ENCODE measurements around the gene HS3ST5. TPM values are rescaled to one million over a fixed set of nuclear protein-coding genes. Genes with fewer than 3 reads are reported as not detected.

The HS3ST5 gene
- total RNA-seq, 2 experiments from 2014 or later = not detected

DNA sequence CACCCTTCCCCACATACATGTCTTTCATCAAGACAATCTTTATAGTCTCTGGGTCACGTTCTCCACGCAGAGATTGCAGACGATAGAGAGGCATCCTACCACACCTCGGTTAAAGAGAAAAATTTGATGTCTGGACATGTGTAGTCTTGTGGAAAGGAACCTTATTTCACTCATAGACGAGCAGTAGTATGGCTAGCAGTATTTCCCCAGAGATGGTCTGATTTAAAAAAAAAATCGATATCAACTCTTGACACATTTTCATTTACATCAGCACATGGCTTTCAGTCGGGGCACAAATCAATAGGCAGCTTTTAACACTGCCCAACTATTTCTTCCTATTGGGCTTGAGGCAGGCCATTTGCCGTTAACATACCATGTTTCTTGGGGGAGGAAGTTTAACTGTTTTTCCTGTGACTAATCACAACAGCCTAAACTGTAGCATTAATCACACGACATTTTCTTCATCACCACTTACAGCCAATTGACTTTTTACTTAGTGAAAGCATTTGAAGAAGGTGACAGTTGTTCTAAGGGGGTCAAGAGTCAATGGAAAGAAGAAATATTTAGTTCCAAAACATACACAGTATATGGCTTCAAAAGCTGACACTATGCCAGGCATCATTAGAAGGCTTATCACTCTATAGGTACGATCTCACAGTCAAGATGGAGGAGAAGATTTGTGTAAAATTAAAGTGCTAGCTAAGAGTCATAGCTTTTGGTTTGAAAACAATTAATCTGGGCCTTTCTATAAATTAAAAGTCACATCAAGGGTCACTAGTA is 242.4 kb downstream of the HS3ST5 start:
- Mint-ChIP-seq H3K9me3 (no peaks in the 10 kb centered on the region), H3K27me3 (peaks cover 12% of the 10 kb centered on the region), H3K4me3 (no peak overlapping the region), H3K4me1 (ENCODE audit: low read depth) (no peaks in the 10 kb centered on the region), H3K27ac (no peak overlapping the region), H3K36me3 (ENCODE audit: low read depth) (no peaks in the 10 kb centered on the region)
- TF ChIP-seq, protein P1, sequence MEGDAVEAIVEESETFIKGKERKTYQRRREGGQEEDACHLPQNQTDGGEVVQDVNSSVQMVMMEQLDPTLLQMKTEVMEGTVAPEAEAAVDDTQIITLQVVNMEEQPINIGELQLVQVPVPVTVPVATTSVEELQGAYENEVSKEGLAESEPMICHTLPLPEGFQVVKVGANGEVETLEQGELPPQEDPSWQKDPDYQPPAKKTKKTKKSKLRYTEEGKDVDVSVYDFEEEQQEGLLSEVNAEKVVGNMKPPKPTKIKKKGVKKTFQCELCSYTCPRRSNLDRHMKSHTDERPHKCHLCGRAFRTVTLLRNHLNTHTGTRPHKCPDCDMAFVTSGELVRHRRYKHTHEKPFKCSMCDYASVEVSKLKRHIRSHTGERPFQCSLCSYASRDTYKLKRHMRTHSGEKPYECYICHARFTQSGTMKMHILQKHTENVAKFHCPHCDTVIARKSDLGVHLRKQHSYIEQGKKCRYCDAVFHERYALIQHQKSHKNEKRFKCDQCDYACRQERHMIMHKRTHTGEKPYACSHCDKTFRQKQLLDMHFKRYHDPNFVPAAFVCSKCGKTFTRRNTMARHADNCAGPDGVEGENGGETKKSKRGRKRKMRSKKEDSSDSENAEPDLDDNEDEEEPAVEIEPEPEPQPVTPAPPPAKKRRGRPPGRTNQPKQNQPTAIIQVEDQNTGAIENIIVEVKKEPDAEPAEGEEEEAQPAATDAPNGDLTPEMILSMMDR (IDR thresholded peaks at IDR 0.05) = no peak
- POLR2A ChIA-PET = no interaction called here
- DNase-seq = no peak
- intact Hi-C loops (cut with micrococcal nuclease) = no loop called here
- CTCF ChIA-PET = interaction anchor here (2.0 kb wide), 1 partner anchor 8 kb away, joined by 14 read pairs; no protein-coding TSS in a partner anchor
- no peak for ATAC-seq

DNA sequence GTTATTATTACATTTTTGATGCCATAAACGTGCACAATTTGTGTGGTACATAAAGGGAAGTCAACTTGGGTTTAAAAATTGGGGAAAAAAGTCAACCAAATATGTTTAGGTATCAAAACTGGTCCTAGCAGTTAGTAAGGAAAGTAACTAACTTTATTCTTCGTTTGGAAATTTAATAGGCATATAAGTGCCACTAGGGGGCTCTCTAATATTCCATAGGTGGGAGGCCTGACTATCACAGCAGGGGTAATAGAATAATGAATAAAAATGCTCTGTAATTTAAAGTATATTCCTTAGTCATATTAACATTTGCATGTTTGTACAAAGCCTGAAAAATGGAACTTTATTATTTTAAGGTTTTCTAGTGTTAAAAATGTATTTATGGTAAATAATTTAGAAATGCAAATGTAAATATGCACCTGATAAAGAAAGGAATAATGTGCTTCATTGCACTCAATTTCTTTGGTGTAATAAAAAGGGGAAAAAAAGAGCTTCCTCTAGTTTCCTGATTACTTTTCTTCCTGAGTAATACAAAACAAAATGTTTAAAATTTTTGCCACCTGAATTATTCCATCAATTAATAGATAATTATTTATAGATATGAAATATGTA is 246.2 kb downstream of the HS3ST5 start:
- ATAC-seq (no peak), DNase-seq (no peak)
- peaks cover 8% of the 10 kb centered on the region for H3K27me3 Mint-ChIP-seq

DNA sequence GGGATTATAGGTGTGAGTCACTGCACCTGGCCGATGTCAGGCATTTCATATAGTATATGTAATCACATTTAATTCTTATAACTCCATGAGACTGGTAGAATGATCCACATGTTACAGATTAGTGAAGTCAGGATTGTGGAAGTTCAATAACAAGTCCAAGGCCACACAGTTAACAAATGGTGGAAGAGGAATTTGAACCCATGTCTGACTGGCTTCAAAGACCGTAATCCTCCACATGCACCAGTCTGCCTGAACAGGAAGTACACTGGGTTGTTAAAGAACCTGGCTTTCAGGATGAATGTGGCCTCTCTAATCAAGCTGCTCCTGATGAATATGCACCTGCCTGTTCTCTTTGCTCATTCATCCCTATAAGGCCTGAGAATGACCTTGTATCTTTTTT is 249.9 kb downstream of the HS3ST5 start:
- intact Hi-C loops (cut with micrococcal nuclease) = loop anchor here (10.0 kb wide), 1 partner anchor 202 kb away; no protein-coding TSS in a partner anchor

More for the DNA sequence above, 246.2 kb downstream of the HS3ST5 start:
- TF ChIP-seq, protein P1 (IDR thresholded peaks at IDR 0.05) = peak; percentile 89
- Mint-ChIP-seq H3K36me3 (ENCODE audit: low read depth) (no peaks in the 10 kb centered on the region), H3K9me3 (no peaks in the 10 kb centered on the region), H3K4me3 (no peak overlapping the region), H3K4me1 (ENCODE audit: low read depth) (no peaks in the 10 kb centered on the region), H3K27ac (no peak overlapping the region)
- intact Hi-C loops (cut with micrococcal nuclease) = loop anchor here (10.0 kb wide), 1 partner anchor 198 kb away; no protein-coding TSS in a partner anchor
- POLR2A ChIA-PET = no interaction called here
- CTCF ChIA-PET = interaction anchor here (1.2 to 1.8 kb wide), 2 partner anchors 12 to 61 kb away, joined by 3 to 5 read pairs; no protein-coding TSS in a partner anchor

DNA sequence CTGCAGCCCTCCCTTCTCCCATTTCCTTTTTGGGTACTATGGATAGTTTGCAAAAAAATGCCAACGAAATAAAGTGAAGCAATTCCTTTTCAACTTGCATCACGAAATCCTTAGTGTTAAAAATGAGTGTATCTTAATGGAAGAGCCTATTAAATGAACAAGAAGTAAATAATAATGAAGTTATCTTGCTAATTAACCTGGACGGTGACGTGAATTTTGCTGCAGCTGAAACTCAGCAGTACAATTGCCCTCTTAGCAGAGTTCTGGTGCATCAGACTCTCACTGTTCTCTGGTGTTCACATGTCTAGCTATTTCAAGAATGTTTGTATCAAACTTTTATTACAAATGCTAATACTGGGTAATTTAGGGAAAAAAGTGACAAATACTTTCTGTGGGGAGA is 252.2 kb downstream of the HS3ST5 start:
- TF ChIP-seq, protein P1 (IDR thresholded peaks at IDR 0.05) = no peak
- ChIA-PET CTCF (no interaction called here), POLR2A (no interaction called here)
- Mint-ChIP-seq H3K9me3 (no peaks in the 10 kb centered on the region), H3K4me1 (ENCODE audit: low read depth) (no peaks in the 10 kb centered on the region), H3K4me3 (no peak overlapping the region), H3K36me3 (ENCODE audit: low read depth) (no peaks in the 10 kb centered on the region), H3K27me3 (peaks cover 10% of the 10 kb centered on the region), H3K27ac (no peak overlapping the region)
- ATAC-seq (no peak), DNase-seq (no peak)
- intact Hi-C loops (cut with micrococcal nuclease) = loop anchor here (10.0 kb wide), 1 partner anchor 204 kb away; no protein-coding TSS in a partner anchor

More for the DNA sequence above, 249.9 kb downstream of the HS3ST5 start:
- Mint-ChIP-seq H3K27me3 (peaks cover 3% of the 10 kb centered on the region), H3K9me3 (no peaks in the 10 kb centered on the region), H3K4me3 (no peak overlapping the region), H3K4me1 (ENCODE audit: low read depth) (no peaks in the 10 kb centered on the region), H3K27ac (no peak overlapping the region), H3K36me3 (ENCODE audit: low read depth) (no peaks in the 10 kb centered on the region)
- ATAC-seq (no peak), DNase-seq (no peak)
- ChIA-PET POLR2A (no interaction called here), CTCF (no interaction called here)
- TF ChIP-seq, protein P1 (IDR thresholded peaks at IDR 0.05) = no peak

DNA sequence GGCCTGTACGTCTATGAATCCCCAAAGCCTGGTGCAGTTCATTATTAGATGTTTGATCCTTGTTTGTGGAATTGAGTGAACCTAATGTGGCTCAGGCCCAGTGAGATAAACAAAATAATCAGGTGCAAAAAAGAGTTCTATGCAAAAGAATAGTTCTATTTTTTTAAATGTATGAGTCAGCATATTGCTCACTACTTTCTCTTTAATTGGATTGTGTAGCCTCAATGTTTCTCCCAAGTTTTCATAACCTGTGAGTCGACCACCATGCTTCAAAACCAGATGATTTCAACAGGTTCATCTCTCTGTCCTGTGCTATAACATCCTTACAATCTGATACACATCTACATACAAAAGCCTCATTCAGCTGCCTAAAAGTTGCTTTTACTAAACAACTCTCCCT is 255.3 kb downstream of the HS3ST5 start:
- Mint-ChIP-seq H3K27ac (no peak overlapping the region), H3K9me3 (no peaks in the 10 kb centered on the region), H3K4me3 (no peak overlapping the region), H3K27me3 (peaks cover 12% of the 10 kb centered on the region), H3K4me1 (ENCODE audit: low read depth) (no peaks in the 10 kb centered on the region), H3K36me3 (ENCODE audit: low read depth) (no peaks in the 10 kb centered on the region)
- DNase-seq (no peak), ATAC-seq (no peak)
- TF ChIP-seq, protein P1 (IDR thresholded peaks at IDR 0.05) = no peak
- ChIA-PET CTCF (no interaction called here), POLR2A (no interaction called here)
- intact Hi-C loops (cut with micrococcal nuclease) = no loop called here

Data from activated CD8-positive, alpha-beta T cell treated with anti-CD3 and anti-CD28 coated beads for 36 hours (primary cell).